ENCODE data around the gene SCUBE1.

SCUBE1 gene

DNA sequence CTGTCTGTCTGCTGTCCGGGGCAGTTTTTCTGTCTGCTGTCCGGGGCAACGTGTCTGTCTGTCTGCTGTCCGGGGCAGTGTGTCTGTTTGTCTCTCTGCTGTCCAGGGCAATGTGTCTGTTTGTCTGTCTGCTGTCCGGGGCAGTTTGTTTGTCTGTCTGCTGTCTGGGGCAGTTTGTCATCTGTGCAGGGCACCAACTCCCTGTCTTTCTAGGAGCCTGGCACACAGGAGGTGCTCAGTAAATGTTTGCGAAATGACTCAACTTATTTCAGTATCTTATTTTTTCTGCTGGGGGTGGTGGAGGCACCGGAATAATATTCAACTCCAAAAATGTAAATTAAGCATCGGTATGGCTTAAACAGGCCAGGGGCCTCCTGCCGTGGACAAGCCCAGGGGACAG lies 144.2 kb downstream of the SCUBE1 start:
- no peak for DNase-seq (ENCODE audit: low spot score)

DNA sequence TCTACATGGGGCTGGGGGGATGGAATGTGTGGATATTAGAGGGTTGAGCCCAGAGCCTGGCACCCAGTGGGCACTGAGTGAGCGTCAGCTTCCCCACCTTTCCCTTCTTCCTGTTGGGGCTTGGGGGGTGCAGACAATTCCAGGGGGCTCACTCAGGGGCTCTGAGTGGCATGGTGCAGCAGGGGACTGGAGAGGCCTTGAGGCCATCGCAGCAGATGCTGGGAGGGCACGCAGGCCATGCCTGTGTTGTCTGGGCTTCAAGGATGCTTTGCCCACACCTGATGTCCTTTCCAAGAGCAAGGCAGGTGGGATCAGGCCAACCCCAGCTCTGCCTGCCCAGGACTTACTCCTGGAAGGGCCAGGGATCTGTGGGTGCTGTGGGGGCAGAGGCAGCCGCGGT lies 145.0 kb downstream of the SCUBE1 start:
- DNase-seq (ENCODE audit: low spot score), result no peak

DNA sequence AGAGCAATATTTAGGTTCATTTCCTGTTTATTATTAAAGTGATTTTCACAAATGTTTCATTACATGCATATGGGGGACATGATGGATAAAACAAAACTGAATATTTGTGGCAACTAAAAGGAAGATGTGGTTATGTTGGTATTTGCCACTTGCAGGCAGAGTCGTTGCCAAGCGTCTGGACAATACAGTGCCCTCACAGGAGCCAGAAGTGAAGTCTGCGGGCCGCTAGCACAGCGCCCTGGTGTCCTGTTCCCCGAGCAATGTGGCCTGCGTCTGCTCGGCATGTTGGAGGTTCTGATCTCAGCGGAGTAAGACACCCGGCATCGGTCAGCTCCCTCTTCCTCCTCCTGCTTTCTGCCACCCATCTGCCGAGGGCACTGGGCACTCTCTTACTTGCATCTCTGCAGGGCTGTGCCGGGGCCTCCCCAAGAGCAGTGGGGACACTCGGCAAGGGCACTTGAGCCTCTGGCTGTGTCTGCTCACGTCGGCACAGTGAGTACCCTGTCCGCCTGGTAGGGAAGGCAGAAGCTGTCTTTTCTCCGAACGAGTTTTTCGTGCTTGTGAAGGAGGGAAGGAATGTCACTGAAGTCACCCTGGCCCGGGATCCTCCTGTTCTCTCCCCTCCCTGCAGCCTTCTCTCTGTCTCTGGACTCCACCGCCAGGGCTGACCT lies 145.8 kb downstream of the SCUBE1 start:
- no peak for DNase-seq (ENCODE audit: low spot score)

DNA sequence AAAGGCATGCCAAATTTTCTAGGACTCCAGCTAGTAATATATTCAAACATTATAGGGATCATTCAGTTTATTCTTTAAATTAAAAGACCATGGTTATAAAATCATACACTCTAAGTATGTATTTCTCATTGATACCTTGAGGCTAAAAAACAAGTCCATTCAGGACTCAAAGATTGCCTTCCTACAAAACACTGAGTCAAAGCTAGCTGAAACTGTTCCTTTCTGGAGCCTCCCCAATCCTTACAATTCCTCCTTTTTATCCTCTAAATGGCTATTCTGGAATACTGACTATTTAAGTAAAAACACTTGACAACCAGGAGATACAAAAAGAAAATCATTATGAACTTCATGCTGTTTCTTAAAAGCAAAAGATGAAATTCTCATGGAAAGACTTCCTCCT lies 151.3 kb downstream of the SCUBE1 start:
- no peak for DNase-seq (ENCODE audit: low spot score)

DNA sequence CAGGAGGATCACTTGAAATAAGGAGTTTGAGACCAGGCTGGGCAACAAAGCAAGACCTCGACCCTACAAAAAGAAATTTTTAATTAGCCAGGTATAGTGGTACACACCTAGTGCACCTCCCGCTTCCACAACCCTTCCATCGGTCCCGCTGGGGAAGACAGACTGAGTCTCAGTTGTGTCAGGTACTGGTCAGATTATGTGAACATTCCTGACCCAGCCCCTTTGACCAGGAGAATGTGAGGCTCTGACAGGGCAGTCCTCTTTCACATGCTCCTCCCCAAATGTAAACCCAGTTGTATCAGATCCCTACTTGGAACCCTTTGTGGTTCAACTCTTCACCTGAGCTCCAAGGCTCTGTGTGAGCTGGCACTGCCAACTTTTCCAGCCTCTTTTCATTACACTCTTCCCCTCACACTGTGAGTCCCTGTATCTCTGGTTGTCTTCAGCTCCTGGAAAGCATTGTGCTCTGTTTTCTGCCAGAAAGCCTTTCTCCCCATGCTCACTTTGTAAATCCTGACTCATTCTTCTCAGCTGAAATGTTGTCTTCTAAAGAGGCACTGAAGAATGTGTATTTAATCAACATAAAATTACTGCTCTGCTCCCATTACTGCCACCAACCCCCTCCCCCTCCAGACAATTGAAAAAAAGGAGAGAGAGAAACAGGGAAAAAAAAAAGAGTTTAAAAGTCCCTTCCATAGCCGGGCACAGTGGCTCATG lies 154.2 kb downstream of the SCUBE1 start:
- no peak for DNase-seq (ENCODE audit: low spot score)

DNA sequence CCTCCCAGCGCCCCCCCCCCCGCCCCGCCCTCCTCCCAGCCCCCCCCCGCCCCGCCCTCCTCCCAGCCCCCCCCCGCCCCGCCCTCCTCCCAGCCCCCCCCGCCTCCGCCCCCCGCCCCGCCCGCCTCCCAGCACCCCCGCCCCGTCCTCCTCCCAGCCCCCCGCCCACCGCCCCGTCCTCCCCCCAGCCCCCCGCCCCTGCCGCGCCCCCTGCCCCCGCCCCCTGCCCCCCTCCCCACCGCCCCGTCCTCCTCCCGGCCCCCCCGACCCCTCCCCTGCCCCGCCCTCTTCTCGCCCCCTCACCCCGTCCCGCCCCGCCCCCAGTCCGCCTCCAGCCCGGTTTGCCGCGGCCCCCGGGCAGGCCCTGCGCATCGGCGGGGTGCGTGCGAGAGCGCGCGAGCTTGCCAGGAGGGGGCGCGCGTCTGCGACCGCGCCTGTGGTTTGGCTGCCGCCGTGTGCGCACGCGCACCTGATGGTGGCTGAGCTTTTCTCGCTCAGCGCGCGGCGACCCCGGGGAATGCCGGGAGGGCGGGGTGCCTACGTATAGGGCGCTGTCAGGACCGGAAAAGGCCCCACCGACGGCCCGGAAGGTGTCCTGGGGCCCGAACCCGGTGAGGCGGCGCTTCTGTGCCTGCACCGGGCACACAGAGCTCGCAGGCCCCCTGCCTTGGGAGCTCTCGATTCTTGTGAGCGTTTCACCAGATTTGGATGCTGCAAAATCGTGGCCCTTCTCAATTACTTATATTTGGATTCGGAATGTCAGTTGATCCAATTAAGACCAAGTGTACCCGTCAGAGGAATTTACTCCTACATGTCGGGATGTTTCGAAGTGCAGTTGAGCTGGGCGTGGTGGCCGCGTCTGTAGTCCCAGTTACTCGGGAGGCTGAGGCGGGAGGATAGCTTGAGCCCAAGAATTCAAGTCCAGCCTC lies 155.7 kb downstream of the SCUBE1 start:
- peak; percentile 89 for DNase-seq (ENCODE audit: low spot score)

DNA sequence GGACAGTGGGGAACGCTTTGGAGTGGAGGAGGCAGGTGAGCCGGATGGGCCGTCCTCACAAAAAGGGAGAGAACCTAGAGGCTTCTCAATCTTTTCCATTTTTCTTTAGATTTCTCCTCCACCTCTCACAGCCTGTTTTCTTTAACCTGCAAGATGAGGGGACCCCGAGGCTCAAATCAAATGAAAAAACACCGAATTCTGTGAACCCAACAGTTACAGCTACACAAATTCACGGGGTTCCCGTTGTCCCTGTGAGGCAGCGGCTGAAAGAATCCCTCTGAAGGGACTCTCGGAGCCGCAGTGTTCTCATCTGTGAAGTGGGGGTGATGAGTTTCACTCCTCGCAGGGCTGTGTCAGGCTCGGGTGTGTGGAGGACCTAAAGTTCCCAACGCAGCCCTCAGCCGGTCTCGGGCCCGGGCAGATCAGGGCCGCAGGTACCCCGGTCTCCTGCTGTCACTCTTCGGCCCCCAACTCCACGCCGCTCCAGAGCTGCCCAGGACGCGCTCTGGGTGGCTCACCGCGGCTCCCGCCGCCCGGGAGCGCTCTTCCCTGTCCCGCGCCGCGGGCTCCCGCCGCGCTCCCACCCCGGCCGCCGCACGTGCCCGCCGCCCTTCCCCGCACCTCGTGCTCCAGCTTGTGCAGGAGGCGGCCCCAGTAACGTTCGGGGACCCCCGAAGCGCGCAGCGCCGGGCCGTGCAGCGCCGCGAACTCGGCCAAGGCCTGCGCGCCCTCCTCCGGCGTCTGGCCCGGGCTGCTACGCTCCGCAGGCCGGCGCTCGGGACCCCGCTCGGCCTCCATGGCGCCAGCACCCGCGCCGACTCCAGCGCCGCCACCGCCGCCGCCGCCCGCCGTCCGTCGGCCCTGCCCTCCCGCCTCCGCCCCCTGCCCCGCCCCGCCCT lies 156.7 kb downstream of the SCUBE1 start, which contains the start of gene TTLL12:
Gene TTLL12, minus strand, starts transcription at position 863 of the 899 bp plus-strand sequence. Its CDS starts 65 bp downstream, at position 798.
- DNase-seq (ENCODE audit: low spot score), result peak; percentile 16

DNA sequence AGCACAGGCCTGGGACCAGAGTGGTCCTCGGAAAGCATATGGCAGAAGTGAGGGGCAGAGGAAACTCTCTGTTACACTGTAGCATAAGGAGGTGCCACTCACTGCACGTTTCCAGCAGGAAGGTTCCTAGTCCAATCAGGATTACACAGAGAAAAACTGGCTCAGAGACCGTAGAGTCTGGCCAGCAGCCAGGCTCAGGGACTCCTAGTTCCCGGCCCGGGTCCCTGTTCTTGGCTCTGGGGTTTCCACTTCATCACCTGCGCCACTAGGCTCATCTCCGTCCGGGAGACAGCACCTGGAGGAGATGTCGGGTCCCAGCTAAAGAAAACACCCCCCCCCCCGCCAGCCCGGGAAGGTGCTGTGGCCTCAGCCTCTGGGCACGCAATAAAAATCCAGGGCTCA lies 157.3 kb downstream of the SCUBE1 start:
- peak; percentile 29 for DNase-seq (ENCODE audit: low spot score)

DNA sequence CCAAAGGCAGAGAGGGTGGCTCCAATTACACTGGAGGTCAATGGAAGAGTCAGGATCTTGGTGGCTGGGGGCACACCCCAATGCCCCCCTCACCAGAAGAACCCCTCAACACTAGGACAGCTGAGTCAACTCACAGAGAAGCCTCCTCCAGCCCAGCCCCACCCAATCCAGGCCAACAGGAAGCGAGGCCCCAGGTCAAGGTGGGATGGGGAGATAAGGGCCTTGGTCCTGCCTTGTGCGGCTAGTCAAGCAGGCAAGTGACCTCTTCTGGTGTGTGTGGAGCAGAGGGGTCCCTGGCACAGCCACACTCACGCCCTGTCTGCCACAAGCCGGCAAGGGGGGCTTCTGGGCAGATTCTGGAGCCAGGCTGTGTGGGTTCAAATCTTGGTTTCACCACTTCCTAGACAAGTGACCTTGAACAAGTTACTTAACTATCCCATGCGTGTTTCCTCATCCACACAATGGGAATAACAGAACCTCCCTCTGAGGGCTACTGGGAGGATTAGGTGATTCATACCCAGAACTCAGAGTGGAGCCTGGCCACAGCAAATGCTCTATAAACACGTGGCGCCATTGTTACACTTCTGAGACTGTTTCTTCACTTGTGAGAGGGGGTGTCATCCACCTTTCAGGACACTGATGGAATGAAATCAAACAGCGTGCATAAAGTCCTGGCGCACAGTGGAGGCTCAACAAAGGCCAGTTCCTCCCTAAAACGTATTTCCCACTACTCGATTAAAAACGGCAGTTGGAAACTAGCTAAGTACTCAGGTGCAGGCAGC lies 159.5 kb downstream of the SCUBE1 start:
- no peak for DNase-seq (ENCODE audit: low spot score)

DNA sequence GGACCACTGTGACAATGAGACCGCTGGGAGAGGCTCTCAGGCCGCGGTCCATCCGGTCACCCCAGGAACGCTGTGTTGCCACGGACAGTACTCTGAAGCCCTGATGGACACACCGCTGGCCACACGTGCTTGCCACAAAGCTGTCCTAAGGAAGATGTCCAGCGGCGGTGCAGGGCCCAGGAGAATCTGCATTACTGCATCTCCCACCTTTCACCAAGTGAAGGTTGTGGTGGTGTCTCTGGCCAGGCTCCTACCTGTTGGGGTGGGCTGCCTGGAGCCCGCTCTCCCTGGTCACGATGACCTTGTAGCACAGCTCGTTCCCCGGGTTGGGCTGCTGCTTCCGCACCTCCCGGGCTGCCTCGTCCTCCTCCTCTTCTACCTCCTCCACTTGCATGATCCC lies 160.4 kb downstream of the SCUBE1 start:
- DNase-seq (ENCODE audit: low spot score), result no peak

DNA sequence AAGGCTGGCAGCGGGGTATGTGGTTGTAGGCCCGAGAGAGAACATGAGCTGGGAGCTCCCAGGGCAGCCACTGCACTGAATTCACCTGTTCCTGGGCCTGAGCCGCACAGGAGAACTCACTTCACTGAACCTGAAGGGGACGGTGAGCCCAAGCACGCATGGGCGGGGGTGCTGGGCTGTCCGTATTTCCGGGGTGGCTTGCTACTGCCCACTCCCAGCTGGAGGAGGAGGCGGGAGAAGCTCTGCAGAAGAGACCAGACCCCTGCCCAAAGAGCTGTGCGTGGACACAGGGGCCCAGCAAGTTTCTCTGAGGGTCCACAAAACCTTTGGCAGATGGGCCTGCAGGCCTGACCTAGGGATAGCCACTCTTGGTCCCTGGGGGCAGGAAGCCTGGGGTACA lies 161.1 kb downstream of the SCUBE1 start:
- DNase-seq (ENCODE audit: low spot score), result no peak

DNA sequence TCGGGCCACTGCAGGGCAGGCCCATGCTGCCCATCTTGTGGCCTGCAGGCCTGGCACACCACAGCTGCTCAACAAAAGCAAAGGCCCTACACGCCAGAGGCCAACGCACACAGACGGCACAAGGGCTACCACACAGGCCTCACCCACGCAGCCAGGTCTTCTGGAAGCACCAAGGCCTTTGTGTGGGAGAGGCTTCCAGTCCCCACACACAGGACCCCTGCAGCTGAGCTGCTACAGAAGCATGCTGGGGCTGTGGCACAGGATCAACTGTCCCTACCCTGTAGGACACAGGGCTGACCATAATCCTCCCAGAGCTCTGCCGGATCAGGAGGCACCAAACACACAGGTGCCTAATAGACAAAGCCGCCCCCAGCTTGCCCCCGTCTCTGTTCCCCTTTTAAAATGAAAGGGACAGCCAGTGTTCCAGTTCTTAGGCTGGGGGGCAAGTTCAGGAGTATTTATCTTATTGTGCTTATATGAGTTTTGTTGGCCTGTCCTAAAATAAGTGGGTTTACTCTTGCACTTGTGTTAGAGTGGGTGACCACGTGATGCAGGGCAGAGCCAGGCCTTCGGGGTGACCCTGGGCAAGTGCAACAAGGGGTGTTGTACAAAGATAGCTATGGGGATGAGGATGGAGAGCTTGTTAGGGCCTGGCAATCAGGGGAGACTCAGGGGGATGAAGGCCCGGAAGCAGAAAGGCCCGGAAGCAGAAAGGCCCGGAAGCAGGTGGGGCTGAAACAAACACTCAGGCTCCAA lies 161.7 kb downstream of the SCUBE1 start:
- no peak for DNase-seq (ENCODE audit: low spot score)

DNA sequence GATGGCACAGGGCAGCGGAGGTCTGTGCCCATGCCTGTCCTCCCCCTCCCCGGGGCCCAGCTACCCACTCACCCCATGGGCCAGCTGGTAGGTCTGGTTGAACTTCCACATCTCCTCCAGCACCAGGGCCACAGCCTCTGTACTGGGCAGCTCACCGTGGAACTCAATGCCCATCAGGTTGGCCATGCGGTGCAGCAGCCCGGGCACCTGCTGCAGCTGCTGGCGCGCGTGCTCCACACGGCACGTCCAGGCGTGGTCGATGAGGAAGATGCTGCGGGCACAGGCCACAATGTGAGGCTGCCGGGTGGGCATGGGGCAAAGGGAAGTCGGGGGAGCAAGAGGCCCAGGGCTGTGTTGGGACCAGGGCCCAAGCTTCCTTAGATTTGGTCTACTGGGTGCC lies 162.5 kb downstream of the SCUBE1 start:
- no peak for DNase-seq (ENCODE audit: low spot score)

DNA sequence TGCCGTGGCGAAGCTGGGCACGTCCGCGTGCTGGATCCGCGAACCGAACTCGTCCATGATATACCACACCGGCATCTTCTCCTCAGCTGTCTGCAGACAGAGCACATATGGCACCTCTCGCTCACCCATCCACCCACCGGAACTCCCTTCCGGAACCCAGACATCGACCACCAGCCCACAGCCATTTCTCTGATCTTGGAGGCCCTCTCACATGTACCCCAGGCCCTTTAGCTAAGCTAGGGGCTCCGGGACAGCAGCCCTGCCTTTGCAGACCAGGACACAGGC lies 163.3 kb downstream of the SCUBE1 start:
- no peak for DNase-seq (ENCODE audit: low spot score)

DNA sequence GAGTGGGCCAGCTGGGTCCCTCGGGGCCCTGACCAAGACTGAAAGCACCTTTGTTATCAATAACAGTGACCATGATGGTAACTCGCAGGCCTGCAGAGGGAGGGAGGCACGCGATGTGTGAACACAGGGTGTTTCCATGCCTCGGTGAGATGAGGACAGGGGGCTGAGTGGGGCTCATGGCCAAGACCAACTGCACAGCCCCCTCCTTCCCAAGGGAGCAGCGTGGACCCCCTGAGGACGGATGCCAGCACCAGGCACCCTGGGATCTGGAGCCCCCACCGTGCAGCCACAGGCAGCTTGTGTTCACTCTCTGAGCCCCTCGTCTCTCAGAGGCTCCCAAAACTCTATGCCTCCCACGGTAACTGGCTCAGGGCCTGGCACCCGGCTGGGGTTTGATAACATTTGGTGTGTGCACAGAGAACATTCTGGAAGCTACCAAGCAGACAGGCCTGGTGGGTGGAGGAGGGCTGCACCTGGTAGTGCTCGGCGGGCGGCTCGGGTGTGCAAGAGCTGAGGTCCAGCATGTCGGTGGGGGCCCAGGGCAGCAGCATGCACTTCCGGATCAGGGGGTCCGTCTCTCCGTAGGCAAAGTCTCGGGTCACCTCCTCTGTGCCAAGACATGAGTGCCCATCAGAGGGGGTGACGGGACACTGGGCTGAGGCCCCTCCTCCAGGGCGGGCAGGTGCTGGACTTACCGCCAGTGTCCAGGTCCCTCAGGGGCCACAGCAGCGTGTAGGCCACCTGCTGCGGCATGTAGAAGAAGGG lies 163.8 kb downstream of the SCUBE1 start:
- no peak for DNase-seq (ENCODE audit: low spot score)

DNA sequence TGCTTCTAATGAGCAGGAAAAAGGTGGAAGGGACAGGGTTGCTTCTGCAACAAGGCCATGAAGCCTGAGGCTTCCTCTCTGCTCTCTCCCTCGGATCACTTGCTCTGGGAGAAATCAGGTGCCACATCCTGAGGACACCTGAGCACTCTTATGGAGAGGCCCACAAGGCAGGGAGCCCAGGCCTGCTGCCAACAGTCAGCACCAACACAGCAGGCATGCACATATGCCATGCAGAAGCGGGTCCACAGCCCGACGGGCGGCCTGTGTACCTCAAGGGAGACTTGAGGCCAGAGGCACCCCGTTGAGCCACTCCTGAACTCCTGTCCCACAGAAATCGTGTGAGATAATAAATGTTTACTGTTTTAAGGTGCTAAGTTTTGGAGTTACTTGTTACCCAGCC lies 165.7 kb downstream of the SCUBE1 start:
- no peak for DNase-seq (ENCODE audit: low spot score)

DNA sequence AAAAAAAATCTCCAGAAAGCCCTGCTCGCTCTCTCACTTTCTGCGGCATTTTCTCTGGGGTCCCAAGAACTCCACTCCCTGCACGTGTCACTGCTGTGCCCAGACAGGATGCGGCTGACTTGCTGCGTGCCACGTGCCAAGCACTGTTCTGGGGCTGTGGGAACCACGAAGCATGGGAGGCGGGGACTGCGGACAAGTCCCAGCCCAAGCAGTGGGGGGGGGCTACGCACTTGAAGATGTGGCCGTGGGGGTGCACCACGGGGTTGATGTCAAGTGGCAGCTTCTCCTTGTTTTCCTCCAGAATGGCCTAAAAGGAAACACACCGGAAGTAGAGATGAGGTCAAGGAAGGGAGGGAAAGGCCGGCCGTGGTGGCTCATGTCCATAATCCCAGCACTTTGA lies 167.1 kb downstream of the SCUBE1 start:
- no peak for DNase-seq (ENCODE audit: low spot score)

DNA sequence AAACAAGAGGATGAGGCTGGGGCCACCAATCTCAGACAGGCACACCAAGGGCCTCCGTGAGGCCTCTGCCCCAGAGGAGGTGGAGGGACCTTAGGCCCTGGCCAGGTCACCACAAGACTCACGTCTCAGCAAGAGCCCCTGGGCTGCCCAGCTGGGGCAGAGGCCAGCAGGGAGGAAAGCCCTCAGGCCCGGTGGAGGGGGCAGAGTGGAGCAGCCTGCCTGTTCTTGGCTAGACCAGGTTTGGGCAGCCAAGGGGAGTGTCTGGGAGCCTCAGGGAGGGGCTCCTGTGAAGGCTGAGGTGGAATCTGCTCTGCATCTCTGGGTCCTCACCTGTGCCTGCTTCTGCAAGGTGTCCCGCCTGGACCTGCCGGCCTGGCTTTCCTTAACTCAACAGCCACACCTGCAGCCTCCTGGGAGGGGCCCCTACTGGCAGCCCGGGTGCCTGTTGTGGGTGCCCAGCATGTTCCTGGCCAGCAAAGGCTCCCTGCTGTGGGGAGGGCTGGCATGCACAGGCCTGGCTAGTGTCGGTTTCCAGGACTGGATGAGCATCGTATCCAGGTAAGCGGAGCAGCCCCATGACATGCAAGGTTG lies 168.1 kb downstream of the SCUBE1 start:
- DNase-seq (ENCODE audit: low spot score), result no peak
